Measurements from ENCODE around the gene INAFM2.
A peak's percentile ranks its signal among the peaks of the same experiment; 100 is the strongest.

INAFM2 gene

GRCh38 chr15:40287968-40288367 lies 35.5 kb upstream of the INAFM2 start:
- no peak for DNase-seq

- no peak for DNase-seq
Measured at GRCh38 chr15:40289140-40289775, 34.2 kb upstream of the INAFM2 start.

GRCh38 chr15:40290545-40290917 lies 33.0 kb upstream of the INAFM2 start:
- DNase-seq = no peak

- no peak for DNase-seq
Measured at GRCh38 chr15:40290918-40291574, 32.4 kb upstream of the INAFM2 start.

GRCh38 chr15:40292246-40292645 lies 31.2 kb upstream of the INAFM2 start:
- DNase-seq = no peak

GRCh38 chr15:40293006-40293405 lies 30.5 kb upstream of the INAFM2 start:
- no peak for DNase-seq

GRCh38 chr15:40293905-40294895 lies 29.3 kb upstream of the INAFM2 start:
- DNase-seq = no peak

GRCh38 chr15:40295297-40295696 lies 28.2 kb upstream of the INAFM2 start:
- DNase-seq = no peak

- no peak for DNase-seq
Measured at GRCh38 chr15:40295877-40296560, 27.5 kb upstream of the INAFM2 start.

- DNase-seq = no peak
Measured at GRCh38 chr15:40296561-40297230, 26.8 kb upstream of the INAFM2 start.

- DNase-seq = no peak
Measured at GRCh38 chr15:40297356-40297755, 26.1 kb upstream of the INAFM2 start.

GRCh38 chr15:40298216-40298935 lies 25.1 kb upstream of the INAFM2 start:
- no peak for DNase-seq

- no peak for DNase-seq
Measured at GRCh38 chr15:40300367-40300766, 23.1 kb upstream of the INAFM2 start.

GRCh38 chr15:40300771-40301170 lies 22.7 kb upstream of the INAFM2 start:
- DNase-seq = no peak

GRCh38 chr15:40301467-40302179 lies 21.9 kb upstream of the INAFM2 start:
- no peak for DNase-seq

- no peak for DNase-seq
Measured at GRCh38 chr15:40302288-40302886, 21.1 kb upstream of the INAFM2 start.

- no peak for DNase-seq
Measured at GRCh38 chr15:40302981-40303380, 20.5 kb upstream of the INAFM2 start.

GRCh38 chr15:40303576-40303975 lies 19.9 kb upstream of the INAFM2 start:
- DNase-seq = no peak

GRCh38 chr15:40305281-40305680 lies 18.2 kb upstream of the INAFM2 start:
- DNase-seq = no peak

- DNase-seq = peak; percentile 70
Measured at GRCh38 chr15:40306371-40306770, 17.1 kb upstream of the INAFM2 start.

- DNase-seq = no peak
Measured at GRCh38 chr15:40306908-40307307, 16.6 kb upstream of the INAFM2 start.

Data from inflammatory macrophage treated with lipopolysaccharide for 4 hours (primary cell).